ENCODE measurements around the gene RGMB.
"Not testable (repeated sequence)": the region's sequence is repeated elsewhere in the genome, so short reads cannot be mapped to it uniquely, and the experiment has no call there.

- TF ChIP-seq CTCF, POLR2A (IDR thresholded peaks at IDR 0.05): not testable (repeated sequence)
Measured at GRCh38 chr5:98737441-98737840, 36.0 kb upstream of the RGMB start.
